EL (cell line): ENCODE measurements around the gene RAET1G.
"Not testable (repeated sequence)": the region's sequence is repeated elsewhere in the genome, so short reads cannot be mapped to it uniquely, and the experiment has no call there.

Experiments
- DNase-seq: peaks from one replicate; pipeline ENCODE4 v3.0.0-alpha.2; 2016

The RAET1G gene

GRCh38 chr6:149933461-149933860 is 10.5 kb upstream of the RAET1G start:
- DNase-seq: no peak

- DNase-seq: no peak
Observed at GRCh38 chr6:149933036-149933435, 10.1 kb upstream of the RAET1G start.

DNA sequence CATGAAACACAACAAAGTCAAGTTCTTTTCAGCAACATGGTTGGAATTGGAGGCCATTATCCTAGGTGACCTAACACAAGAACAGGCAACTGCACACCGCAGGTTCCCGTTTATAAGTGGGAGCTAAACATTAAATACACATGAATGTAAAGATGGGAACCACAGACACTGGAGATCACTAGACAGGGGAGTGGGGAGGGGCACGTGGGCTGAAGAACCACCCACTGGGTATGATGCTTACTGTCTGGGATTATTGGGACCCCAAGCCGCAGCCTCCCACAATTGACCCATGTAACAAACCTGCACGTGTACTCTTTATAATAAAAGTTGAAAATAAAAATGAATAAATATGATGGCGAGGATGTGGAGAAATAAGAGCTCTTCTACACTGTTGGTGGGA is 8.6 kb upstream of the RAET1G start:
- DNase-seq: no peak

GRCh38 chr6:149929422-149929821 is 6.5 kb upstream of the RAET1G start:
- DNase-seq: no peak

DNA sequence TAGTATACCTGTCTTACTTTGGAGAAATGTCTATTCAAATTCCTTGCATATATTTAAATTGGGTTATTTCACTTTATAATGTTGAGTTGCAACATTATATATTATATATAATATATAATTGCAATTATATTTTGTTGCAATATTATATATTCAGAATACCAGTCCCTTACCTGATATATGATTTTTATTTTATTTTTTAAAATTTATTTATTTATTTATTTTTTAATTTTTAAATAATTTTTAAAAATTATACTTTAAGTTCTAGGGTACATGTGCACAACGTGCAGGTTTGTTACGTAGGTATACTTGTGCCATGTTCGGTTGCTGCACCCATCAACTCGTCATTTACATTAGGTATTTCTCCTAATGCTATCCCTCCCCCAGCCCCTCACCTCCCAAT is 4.1 kb upstream of the RAET1G start:
- DNase-seq: not testable (repeated sequence)

GRCh38 chr6:149925974-149926777 is 3.3 kb upstream of the RAET1G start:
- DNase-seq: peak; percentile 80

- DNase-seq: peak; percentile 26
Observed at GRCh38 chr6:149925253-149925973, 2.5 kb upstream of the RAET1G start.

DNA sequence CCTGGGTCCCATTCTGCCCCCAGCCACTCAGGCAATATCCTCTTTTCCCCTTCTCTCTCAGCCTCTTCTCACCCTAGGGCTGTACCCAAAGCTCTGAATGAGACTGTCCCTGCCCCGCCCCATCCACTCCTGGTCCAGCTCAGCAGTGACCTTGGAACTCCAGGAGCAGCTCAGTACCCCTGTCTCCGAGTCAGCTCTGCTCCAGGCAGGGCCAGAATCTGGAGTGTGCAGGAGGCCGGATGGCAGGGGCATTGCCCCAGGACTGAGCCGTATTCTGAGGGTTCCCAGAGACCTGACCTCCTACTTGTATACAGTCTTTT is 2.0 kb upstream of the RAET1G start:
- no peak for DNase-seq

GRCh38 chr6:149924206-149924932 is 1.4 kb upstream of the RAET1G start:
- no peak for DNase-seq

- no peak for DNase-seq
Observed at GRCh38 chr6:149923327-149923986, 536 bp upstream of the RAET1G start.

GRCh38 chr6:149922091-149922490 is 830 bp downstream of the RAET1G start:
- not testable (repeated sequence) for DNase-seq

- no peak for DNase-seq
Observed at GRCh38 chr6:149921361-149921760, 1.6 kb downstream of the RAET1G start.

GRCh38 chr6:149919834-149920225 is 3.1 kb downstream of the RAET1G start:
- no peak for DNase-seq

- DNase-seq: not testable (repeated sequence)
Observed at GRCh38 chr6:149919126-149919833, 3.6 kb downstream of the RAET1G start.

DNA sequence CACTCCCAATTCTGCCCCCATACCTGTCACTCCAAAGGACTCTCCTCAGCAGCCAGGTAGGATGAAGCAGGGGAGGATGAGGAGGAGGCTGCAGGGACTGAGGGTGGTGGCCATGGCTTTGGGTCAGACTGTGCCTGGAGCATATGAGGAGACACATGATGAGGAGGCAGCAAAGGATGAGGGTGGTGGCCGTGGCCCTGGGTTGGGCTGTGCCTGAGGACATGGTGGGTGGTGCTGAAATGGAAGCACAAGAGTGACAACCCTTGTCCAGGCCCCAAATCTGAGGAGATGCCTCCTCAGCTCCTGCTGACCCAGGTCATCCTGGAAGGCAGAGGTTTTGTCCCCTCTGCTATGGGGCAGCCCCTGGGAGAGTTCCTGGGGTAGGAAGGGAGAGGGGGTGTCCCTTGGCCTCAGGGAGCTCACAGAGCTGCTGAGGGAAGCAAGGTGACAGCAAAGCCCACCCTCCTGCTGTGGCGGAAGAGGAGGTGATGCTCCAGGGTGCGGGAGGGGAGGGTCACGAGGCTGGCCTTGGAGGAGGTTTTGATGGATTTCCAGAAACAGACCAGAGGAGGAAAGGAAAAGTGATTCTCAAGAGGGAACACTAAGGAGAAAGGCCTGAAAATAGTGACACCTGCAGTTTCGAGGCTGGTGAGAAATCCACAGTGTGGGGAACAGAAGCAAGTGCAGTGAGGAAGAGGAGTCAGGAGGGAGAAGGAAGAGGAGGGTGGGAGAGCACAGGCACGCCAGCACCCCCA is 4.6 kb downstream of the RAET1G start:
- DNase-seq: no peak

- no peak for DNase-seq
Observed at GRCh38 chr6:149917679-149918078, 5.2 kb downstream of the RAET1G start.

DNA sequence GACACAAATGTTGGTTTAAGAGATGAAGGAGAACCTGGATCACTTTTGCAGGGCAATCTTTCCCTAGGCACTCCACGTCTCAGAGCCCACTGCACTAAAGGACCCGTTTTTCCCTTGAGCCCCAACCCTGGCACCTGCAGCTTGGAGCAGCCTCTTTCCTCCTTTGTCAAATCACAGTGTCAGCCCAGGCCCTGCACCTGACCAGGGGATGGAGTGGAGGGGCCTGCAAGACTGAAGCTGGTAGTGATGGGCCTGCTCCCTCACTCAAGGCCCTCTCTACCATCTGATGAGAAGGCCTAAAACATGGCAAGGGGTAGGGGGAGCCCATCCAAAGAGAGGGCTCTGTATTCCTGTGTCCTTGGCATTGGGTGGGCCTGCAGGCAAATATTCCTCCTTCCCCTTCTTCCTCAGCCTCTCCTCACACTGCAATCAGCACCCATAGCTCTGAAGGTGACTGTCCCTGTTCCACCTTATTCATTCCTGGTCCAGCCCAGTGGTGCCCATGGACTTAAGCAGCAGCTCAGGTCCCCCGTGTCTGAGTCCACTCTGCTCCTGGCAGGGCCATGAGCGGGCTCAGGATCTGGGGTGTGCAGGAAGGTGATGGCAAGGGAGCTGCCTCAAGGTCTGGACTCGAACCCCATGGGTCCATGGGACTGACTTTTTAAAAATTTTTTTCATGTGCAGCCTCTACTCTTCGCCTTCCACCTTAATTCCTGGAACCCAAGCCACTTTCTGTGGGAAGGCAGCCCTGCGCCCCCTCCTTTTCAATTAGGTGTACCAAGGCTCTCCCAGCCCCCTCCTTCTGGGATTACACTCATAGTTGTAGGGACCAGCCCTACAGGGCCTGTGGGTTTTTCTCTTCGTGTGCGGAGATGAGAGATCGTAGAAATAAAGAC is 6.7 kb downstream of the RAET1G start:
- no peak for DNase-seq

- DNase-seq: no peak
Observed at GRCh38 chr6:149913540-149914240, 9.2 kb downstream of the RAET1G start.

DNA sequence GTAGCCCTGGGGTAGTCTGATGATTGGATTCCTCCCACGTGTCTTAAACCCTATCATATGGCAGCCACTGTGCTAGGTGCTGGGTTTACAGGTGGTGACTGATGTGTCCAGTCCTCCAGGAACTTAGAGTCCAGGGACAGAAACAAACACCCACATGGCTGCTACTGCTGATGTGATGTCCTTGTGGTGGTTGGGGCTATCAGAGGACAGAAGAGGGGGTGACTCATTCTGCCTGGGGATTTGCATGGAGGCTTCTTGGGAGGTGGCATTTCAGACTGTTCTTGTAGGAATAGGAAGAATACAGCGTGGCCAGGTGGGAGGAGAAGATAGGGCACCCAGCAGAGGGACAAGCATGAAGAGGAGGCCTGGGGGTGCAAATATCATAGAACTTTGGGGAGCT is 9.8 kb downstream of the RAET1G start:
- peak; percentile 18 for DNase-seq

DNA sequence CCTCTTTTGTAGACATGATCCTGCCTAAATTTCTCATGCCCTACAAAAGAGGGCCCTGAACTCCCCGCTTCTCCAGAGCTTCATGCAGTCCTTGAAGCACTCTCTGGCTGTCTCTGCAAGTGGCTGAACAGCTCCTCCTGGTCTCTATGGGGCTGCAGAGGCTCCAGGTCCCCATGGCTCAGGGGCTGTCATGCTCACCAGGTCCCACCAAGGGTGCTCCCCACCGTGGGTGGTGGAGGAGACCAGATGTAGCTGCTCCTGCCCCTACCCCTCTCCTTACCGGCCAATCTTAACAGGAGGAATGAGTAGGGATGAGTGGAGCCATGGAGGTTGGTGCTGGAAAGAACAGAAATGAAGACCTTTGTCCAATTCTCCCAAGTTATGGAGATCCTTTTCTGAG is 10.2 kb downstream of the RAET1G start:
- not testable (repeated sequence) for DNase-seq
